Esophagus squamous epithelium (tissue), 5 donors: ENCODE data around the gene TRIM37. TPM values are rescaled to one million over a fixed set of nuclear protein-coding genes. Genes with fewer than 3 reads are reported as not detected.
A peak's percentile ranks its signal among the peaks of the same experiment; 100 is the strongest.
"Not testable (repeated sequence)": the region's sequence is repeated elsewhere in the genome, so short reads cannot be mapped to it uniquely, and the experiment has no call there.

Source experiments
- DNase-seq: peaks from one replicate; lab custom pipeline; 2025; lab: John Stamatoyannopoulos, UW
- H3K27ac ChIP-seq, 4 donors: fragments of 200-600 bp; sonication (generic); one replicate each; pipeline ENCODE4 v1.5.1; 2016 to 2019; ENCODE audit warnings: mild to moderate bottlenecking in 1 of 4
- H3K27me3 ChIP-seq, 4 donors: fragments of 200-600 bp; sonication (generic); 1 replicate in 3 of 4; 2 replicates in 1 of 4; pipeline versions ENCODE4 v1.5.1 to v1.6.0; 2017 to 2021; ENCODE audit warnings: antibody characterized with exemption in 1 of 4
- H3K36me3 ChIP-seq, 3 donors: fragments of 200-600 bp; sonication (generic); one replicate each; pipeline ENCODE4 v1.5.1; 2016 to 2019
- H3K4me1 ChIP-seq, 3 donors: fragments of 200-600 bp; sonication (generic); one replicate each; pipeline ENCODE4 v1.5.1; 2017 to 2019
- H3K4me3 ChIP-seq, 4 donors: fragments of 200-600 bp; sonication (generic); 1 replicate in 3 of 4; 2 replicates in 1 of 4; pipeline ENCODE4 v1.5.1; 2016 to 2019; ENCODE audit warnings: mild to moderate bottlenecking in 2 of 4, moderate library complexity in 1 of 4
- H3K9me3 ChIP-seq, 3 donors: fragments of 200-600 bp; sonication (generic); one replicate each; pipeline ENCODE4 v1.5.1; 2016 to 2019
- CTCF ChIP-seq, 6 experiments: fragments of 450-650 bp in 4 of 6; fragments of 200-600 bp in 2 of 6; sonication (generic) in 2 of 6; IDR thresholded peaks; one replicate each; pipeline ENCODE4 v1.5.1; 2016 to 2019; ENCODE audit warnings: antibody characterized with exemption in 6 of 6, mild to moderate bottlenecking in 4 of 6, moderate library complexity in 4 of 6
- POLR2A ChIP-seq, 4 donors: fragments of 450-650 bp; IDR thresholded peaks; one replicate each; pipeline ENCODE4 v1.6.1; 2017; ENCODE audit warnings: antibody characterized with exemption in 4 of 4, mild to moderate bottlenecking in 4 of 4, moderate library complexity in 3 of 4
- WGBS, 2 donors: methylation state at CpG; one replicate each; pipeline ENCODE4 v1.1.5; 2018; 5-methylcytosine and 5-hydroxymethylcytosine counted together
- intact Hi-C: fragments of 100-400 bp; cut with DNase I; formaldehyde crosslinking; loops from one replicate; pipeline ENCODE4 v1.15.0; 2022
- total RNA-seq, 4 donors: library from RNA; depleted of rRNA; stranded (reverse); fragments of >200 nt; gene quantifications; one replicate each; pipeline ENCODE4 v1.1.0, GENCODE V29; 2016
- donor health status: DM: yes; HTN: yes; CAD: no.

The TRIM37 gene
- total RNA-seq, 4 donors from 2014 or later = 6.6 to 19.5 (median 17.1) TPM

- Histone ChIP-seq H3K4me3 (no peak overlapping the region), H3K36me3 (no peaks in the 10 kb centered on the region), H3K27me3 (no peaks in the 10 kb centered on the region), H3K27ac (no peak overlapping the region), H3K4me1 (no peaks in the 10 kb centered on the region), H3K9me3 (no peaks in the 10 kb centered on the region)
- intact Hi-C loops = no loop called here
- TF ChIP-seq CTCF (IDR thresholded peaks at IDR 0.05) = no peak
- TF ChIP-seq POLR2A (IDR thresholded peaks at IDR 0.05) = no peak
- WGBS, 2 donors = 50 to 63% methylated on average over 1 of the region's 1 CpG
- DNase-seq = no peak
Observed at GRCh38 chr17:58969156-58969555, 137.5 kb downstream of the TRIM37 start.

- H3K36me3 ChIP-seq = no peaks in the 10 kb centered on the region
- H3K27ac ChIP-seq = no peak overlapping the region
- no peaks in the 10 kb centered on the region for H3K27me3 ChIP-seq
- intact Hi-C loops = no loop called here
- TF ChIP-seq POLR2A (IDR thresholded peaks at IDR 0.05) (no peak), CTCF (IDR thresholded peaks at IDR 0.05) (no peak)
- no peaks in the 10 kb centered on the region for H3K4me1 ChIP-seq
- no peaks in the 10 kb centered on the region for H3K9me3 ChIP-seq
- whole genome bisulfite sequencing, 2 donors = 84% methylated on average over 4 of the region's 4 CpGs
- no peak overlapping the region for H3K4me3 ChIP-seq
- no peak for DNase-seq
Observed at GRCh38 chr17:58968426-58969061, 138.1 kb downstream of the TRIM37 start.

GRCh38 chr17:58966208-58966607 is 140.5 kb downstream of the TRIM37 start:
- DNase-seq = no peak
- H3K4me1 ChIP-seq = no peaks in the 10 kb centered on the region

GRCh38 chr17:58965221-58965620 is 141.5 kb downstream of the TRIM37 start:
- H3K36me3 ChIP-seq = no peaks in the 10 kb centered on the region
- no peaks in the 10 kb centered on the region for H3K9me3 ChIP-seq
- no peak overlapping the region for H3K4me3 ChIP-seq
- H3K27ac ChIP-seq = no peak overlapping the region
- H3K4me1 ChIP-seq = peaks cover 0 to 3% (median 0%) of the 10 kb centered on the region in 3 donors
- no peaks in the 10 kb centered on the region for H3K27me3 ChIP-seq
- TF ChIP-seq CTCF (IDR thresholded peaks at IDR 0.05) (no peak), POLR2A (IDR thresholded peaks at IDR 0.05) (no peak)
- no peak for DNase-seq
- intact Hi-C loops = no loop called here
- 54 to 78% methylated on average over 3 of the region's 3 CpGs for WGBS, 2 donors

More at GRCh38 chr17:58966208-58966607, 140.5 kb downstream of the TRIM37 start:
- no peaks in the 10 kb centered on the region for H3K9me3 ChIP-seq
- WGBS, 2 donors = 88 to 93% methylated on average over 3 of the region's 3 CpGs
- H3K36me3 ChIP-seq = no peaks in the 10 kb centered on the region
- intact Hi-C loops = no loop called here
- H3K27ac ChIP-seq = no peak overlapping the region
- no peak for TF ChIP-seq POLR2A (IDR thresholded peaks at IDR 0.05)
- TF ChIP-seq CTCF (IDR thresholded peaks at IDR 0.05) = no peak
- no peak overlapping the region for H3K4me3 ChIP-seq
- no peaks in the 10 kb centered on the region for H3K27me3 ChIP-seq

GRCh38 chr17:58960068-58960467 is 146.6 kb downstream of the TRIM37 start:
- H3K27me3 ChIP-seq = no peaks in the 10 kb centered on the region
- intact Hi-C loops = no loop called here
- H3K27ac ChIP-seq = no peak overlapping the region
- H3K36me3 ChIP-seq = no peaks in the 10 kb centered on the region
- peaks cover 0 to 10% (median 0%) of the 10 kb centered on the region in 3 donors for H3K4me1 ChIP-seq
- DNase-seq = no peak
- no peaks in the 10 kb centered on the region for H3K9me3 ChIP-seq
- TF ChIP-seq CTCF (IDR thresholded peaks at IDR 0.05) (peak in 1 of 6 experiments; percentile 20), POLR2A (IDR thresholded peaks at IDR 0.05) (no peak)
- no peak overlapping the region for H3K4me3 ChIP-seq

- 64 to 93% methylated on average over 1 of the region's 1 CpG for WGBS, 2 donors
- H3K9me3 ChIP-seq, H3K4me1 ChIP-seq, intact Hi-C loops, DNase-seq, H3K27ac ChIP-seq, H3K4me3 ChIP-seq, H3K36me3 ChIP-seq, H3K27me3 ChIP-seq: not testable (repeated sequence)
Observed at GRCh38 chr17:58957725-58958073, 149.0 kb downstream of the TRIM37 start.
